DMS114 treated with DMSO at 0.1 percent for 48 hours (cell line): ENCODE measurements around the gene TLE4.

ENCODE experiments used
- DNase-seq: peaks from one replicate; lab custom pipeline; 2025; ENCODE audit not compliant: unreplicated experiment; lab: John Stamatoyannopoulos, UW

TLE4 gene

GRCh38 chr9:79570448-79571308 is 1.1 kb upstream of the TLE4 start:
- DNase-seq = peak; percentile 21

- DNase-seq = no peak
Measured at GRCh38 chr9:79572032-79572607, 355 bp downstream of the TLE4 start.

DNA sequence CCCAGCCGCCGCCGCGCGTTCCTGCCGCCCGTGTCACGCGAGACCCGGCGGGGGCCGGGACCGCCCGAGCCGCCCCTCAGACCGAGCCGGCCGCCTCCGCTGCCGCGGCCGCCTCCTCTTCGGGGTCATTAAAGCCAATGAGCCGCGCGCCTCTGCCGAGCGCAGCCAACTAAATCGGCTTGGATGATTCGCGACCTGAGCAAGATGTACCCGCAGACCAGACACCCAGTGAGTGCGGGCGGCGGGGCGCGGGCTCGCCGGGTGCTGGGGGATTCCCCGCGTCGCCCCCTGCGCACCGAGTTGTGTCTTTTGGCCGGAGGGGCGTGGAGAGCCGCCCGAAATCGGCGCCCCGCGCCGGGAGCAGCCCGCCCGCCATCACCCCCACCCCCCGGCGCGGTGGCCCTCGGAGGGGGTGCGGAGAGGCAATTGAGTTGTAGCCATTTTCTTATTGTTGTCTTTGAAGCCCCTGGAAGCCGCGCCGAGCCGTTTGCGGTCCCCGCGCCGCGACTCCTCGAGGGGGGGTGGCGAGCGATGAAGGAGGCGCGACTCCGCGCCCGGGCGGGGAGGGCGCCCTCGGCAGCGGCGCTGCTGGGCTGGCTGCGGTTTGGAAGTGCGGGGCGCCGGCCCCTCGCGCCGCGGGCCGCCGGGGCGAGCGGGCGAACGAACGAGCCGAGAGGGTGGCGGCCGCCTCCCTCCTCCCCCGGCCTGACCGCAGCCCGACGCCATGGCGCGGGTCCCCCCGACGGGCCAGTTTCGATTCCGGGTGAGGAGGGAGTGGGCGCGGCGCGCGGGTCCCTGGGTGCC is 1.0 kb downstream of the TLE4 start:
- DNase-seq = no peak

- no peak for DNase-seq
Measured at GRCh38 chr9:79573412-79573923, 1.7 kb downstream of the TLE4 start.

- DNase-seq = no peak
Measured at GRCh38 chr9:79574136-79574535, 2.4 kb downstream of the TLE4 start.

DNA sequence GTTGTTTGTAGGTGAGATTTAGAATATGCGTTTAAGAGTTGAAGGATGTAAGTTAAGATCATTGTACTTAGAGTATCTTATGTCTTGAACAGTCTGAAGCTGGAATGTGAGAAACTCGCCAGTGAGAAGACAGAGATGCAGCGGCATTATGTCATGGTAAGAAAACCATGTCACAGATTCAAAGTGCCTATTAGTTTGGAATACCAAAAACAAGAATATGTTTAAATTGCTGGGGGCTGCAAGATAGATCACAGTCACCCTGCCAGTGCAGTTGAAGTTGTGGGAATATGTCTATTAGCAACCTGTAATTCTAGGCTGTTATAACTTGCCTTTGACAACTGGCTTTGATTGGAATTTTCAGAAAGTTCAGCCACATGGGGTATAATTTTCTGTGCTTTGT is 3.0 kb downstream of the TLE4 start:
- no peak for DNase-seq

DNA sequence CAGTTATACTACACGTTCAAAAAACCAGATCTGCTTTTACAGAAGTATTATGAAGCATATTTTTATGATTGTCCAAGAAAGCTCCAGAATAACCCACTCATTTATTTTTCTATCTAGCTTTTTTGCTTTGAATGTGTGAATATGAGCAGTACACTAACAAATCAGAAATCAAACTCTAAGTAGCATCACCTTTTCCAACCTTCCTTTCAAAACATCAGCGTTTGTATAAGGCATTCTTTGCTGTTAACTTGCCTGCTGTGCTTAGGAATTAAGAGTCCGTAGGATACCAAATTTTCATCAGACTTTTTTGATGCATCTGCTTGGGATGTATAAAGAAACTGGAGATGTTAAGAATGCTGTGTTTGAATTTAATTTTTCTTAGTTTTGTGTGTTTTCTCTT is 3.8 kb downstream of the TLE4 start:
- no peak for DNase-seq

- DNase-seq = no peak
Measured at GRCh38 chr9:79577969-79578723, 6.4 kb downstream of the TLE4 start.

GRCh38 chr9:79578891-79579290 is 7.1 kb downstream of the TLE4 start:
- DNase-seq = no peak

- no peak for DNase-seq
Measured at GRCh38 chr9:79579624-79580023, 7.9 kb downstream of the TLE4 start.

DNA sequence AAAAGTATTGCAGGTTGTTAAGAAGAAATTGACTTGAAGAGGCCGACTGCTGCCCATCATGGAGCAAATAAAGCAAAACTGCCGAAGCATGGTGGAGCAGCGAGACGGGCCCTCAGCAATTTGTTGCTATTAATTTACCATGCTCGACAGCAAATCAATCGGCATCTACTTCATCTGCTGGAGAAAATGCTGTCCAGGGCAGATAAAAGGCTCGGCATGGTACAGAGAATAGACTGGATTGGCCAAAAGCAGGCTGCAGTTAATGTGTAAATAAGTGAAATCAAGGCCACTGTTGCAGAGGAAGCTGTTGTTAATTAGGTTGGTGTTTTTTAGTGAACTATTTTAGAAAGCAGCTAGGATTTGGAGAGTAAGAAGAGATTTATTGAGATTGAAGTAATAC is 8.3 kb downstream of the TLE4 start:
- no peak for DNase-seq

DNA sequence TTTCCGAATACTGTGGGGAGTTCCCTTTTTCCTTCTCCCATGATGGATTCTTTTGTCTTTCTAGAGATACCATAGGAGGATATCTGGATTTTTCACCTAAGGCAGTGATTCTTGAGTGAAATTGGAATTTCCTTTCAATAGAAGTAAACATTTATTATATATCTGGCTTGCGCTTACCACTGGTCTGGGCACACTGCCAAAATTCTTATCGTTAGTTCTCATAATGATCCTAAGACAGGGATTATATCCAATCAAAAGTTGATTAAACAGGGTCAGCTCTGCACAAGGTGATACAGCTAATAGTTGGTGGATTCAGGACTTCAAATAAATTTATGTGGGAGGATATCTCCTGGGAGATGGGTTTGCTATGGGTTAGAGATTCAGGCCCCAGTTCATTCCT is 9.6 kb downstream of the TLE4 start:
- no peak for DNase-seq

GRCh38 chr9:79581794-79582193 is 10.0 kb downstream of the TLE4 start:
- no peak for DNase-seq

GRCh38 chr9:79583952-79584654 is 12.3 kb downstream of the TLE4 start:
- no peak for DNase-seq

- DNase-seq = no peak
Measured at GRCh38 chr9:79584655-79584982, 12.9 kb downstream of the TLE4 start.

- no peak for DNase-seq
Measured at GRCh38 chr9:79588488-79589223, 16.9 kb downstream of the TLE4 start.

GRCh38 chr9:79591458-79591857 is 19.7 kb downstream of the TLE4 start:
- no peak for DNase-seq

GRCh38 chr9:79592726-79593493 is 21.1 kb downstream of the TLE4 start:
- DNase-seq = no peak
